T1000 (cell line): ENCODE data around the gene STRN4.
"Not testable (repeated sequence)": the region's sequence is repeated elsewhere in the genome, so short reads cannot be mapped to it uniquely, and the experiment has no call there.

ENCODE experiments used
- DNase-seq: peaks from one replicate; lab custom pipeline; 2025; ENCODE audit warnings: mixed read lengths; lab: John Stamatoyannopoulos, UW

The STRN4 gene

DNA sequence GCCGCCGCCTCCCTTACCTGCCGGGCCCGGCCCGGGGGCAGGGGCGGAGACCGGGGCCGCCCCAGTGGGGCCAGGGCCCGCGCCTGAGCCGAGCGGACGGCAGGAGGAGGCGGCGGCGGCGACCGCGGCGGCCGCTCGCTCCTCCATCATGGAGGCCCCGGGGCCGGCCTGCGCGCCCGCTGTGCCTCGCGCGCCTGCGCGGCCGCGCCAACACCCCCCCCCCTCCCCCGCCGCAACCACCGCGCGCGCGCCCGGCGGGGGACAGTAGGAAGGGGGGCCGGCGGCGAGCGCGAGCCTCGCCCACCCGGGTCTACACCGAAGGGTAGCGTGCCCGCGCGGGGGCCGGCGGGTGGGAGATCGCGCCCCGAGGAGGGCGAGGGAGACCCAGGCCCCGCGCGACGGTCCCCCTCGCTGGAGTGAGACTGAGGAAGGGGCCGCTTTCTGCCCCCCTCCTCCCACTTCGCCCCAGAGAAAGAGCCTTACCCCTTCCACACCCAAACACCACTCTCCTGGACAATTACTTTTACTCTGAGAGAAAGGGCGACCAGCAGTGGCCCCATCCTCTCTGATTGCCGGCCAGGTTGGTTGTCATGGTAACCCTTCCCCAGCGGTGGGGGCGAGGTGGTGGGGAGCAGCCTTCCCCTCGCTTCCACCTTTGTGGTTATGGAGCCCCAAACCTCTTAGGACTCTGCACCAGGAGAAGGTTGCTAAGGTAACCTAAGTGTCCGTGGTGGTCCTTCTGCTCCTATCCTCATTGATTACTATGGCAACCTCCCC, at the start of gene STRN4:
Gene STRN4 (minus strand): TSS at position 170 of the 777 bp plus-strand sequence. CDS start 20 bp downstream, at position 150.
- no peak for DNase-seq

DNA sequence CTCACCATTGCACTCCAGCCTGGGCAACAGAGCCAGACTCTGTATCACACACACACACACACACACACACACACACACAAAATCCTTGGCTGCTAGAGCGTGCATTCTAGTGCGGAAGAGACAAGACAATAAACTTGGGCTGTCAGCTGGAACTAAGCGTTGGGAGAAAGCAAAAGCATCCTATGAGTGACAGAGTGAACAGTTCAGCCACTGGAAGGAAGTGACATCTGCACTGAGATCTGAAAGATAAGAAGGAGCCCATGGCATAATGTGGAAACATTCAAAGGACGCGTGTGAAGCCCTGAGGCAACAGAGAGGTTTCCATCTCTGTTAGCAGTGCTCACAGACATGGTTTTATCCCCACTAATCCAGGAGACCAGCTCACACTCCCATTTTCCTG, 45.7 kb upstream of the STRN4 start:
- no peak for DNase-seq

DNA sequence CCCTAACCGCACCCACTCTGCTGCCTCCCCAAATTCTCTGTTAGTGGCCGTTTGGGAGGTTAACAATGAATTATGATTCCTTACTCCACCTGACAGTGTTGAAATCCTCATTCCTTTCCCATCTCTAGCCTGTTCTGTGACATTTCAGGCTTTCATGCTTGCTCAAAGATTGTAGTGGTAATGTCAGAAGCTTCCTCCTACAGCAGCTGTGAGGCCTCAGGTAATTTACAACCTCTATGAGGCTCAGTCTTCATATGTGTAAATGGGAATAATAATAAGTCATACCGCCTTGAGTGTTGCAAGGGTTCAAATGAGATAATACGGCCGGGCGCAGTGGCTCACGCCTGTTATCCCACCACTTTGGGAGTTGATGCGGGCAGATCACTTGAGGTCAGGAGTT, 43.1 kb upstream of the STRN4 start:
- DNase-seq = no peak

DNA sequence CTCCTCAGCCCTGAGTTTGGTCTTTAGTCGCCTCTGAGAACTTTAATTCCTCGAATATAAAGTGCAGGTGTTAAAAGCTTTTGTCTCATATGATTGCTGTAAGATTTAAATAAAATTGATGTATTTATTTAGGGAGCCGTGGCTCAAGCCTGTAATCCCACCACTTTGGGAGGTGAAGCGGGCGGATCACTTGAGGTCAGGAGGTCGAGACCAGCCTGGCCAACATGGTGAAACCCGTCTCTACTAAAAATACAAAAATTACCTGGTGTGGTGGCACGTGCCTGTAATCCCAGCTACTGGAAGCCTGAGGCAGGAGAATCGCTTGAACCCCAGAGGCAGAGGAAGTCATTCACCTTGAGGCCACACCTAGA, 42.7 kb upstream of the STRN4 start:
- no peak for DNase-seq

- DNase-seq = peak; percentile 96
Measured at GRCh38 chr19:46788262-46788967, 42.2 kb upstream of the STRN4 start, which contains the start of gene SLC1A5. Gene SLC1A5, minus strand, starts transcription at chr19:46788594. Its CDS starts 629 bp downstream, at chr19:46787965.

- peak; percentile 26 for DNase-seq
Measured at GRCh38 chr19:46787331-46788261, 41.3 kb upstream of the STRN4 start.

DNA sequence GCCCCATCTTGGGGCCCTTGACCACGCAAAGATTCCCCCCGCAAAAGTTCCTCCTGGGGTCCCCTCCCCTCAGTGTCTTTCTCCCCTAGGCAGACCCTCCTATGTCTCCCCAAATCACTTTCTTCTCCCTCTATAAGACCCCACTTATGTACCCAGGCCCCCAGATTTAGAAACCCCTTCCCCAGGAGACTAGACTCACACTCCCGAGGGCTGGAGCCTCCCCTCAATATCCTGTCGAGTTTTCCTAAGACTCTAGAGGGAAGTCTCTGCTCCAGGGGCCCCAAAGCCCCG, 40.7 kb upstream of the STRN4 start:
- DNase-seq = no peak

GRCh38 chr19:46786236-46787039, 40.2 kb upstream of the STRN4 start:
- DNase-seq = peak; percentile 44

DNA sequence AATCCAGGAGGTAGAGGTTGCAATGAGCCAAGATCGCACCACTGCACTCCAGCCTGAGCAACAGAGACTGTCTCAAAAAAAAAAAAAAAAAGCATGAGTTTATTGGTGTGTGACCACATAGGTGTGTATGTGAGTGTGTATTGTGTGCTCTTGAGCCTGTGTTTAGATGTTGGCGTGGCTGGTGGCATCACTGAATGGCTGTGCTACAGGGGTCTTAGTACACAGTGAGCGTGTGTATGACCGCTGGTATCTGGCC, 39.7 kb upstream of the STRN4 start:
- DNase-seq = no peak

DNA sequence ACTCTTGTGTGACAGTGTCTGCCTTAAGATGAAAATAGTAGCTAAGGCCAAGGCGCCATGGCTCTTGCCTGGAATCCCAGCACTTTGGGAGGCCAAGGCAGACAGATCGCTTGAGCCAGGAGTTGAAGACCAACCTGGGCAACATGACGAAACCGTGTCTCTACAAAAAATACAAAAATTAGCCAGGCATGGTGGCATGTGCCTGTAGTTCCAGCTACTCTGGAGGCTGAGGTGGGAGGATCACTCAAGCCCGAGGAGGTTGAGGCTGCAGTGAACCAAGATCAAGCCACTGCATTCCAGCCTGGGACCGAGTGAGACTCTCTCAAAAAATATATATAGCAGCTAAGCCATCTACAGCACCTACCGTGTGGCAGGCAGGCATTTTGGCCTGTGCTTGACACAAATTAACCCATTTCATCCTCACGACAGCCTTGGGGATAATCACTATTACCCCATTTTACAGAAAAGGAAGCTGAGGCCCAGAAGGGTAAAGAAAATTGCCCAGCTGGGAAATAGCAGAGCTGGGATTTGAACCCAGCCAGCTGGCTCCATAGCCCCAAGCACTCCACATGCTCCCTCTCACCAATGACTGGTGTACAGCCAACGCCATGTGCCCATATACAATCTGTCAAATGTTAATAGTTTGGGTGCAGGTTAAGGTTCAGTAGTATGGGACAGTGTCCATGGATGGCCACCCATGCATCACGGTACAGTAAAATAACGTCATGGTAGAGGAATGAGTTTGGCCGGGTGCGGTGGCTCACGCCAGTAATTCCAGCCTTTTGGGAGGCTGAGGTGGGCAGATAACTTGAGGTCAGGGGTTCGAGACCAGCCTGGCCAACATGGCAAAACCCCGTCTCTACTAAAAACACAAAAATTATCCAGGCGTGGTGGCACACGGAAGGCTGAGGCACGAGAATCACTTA, 39.1 kb upstream of the STRN4 start:
- DNase-seq = no peak

GRCh38 chr19:46784262-46785053, 38.2 kb upstream of the STRN4 start:
- DNase-seq = peak; percentile 76

GRCh38 chr19:46783670-46784069, 37.4 kb upstream of the STRN4 start:
- no peak for DNase-seq

DNA sequence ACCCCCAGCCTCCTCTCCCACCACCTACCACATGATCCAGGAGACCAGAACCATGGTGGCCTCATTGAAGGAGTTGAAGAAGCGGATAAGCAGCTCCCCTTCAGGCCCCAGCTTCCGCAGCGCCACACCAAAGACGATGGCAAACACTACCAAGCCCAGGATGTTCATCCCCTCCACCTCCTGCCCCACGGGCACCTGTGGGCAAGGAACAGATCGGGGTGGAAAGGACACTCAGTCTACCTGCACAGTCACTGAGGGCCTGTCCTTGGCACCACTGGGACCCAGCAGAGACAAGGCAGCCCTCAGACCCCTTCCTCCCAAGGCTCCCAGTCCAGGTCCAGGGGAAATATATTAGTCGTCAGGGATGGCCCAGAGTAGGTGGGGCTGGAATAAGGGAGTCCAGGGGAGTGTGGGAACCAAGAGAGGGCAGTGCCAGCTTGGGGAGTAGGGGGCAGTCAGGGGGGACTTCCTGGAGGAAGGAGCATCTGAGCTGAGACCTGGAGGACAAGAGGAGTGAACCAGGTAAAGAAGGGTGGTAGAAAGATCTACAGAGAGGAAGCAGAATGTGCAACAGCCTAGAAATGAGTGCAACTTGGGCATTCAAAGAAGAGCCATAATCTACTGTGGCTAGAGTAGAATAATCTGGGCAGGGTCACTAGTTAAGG, 36.2 kb upstream of the STRN4 start:
- no peak for DNase-seq

DNA sequence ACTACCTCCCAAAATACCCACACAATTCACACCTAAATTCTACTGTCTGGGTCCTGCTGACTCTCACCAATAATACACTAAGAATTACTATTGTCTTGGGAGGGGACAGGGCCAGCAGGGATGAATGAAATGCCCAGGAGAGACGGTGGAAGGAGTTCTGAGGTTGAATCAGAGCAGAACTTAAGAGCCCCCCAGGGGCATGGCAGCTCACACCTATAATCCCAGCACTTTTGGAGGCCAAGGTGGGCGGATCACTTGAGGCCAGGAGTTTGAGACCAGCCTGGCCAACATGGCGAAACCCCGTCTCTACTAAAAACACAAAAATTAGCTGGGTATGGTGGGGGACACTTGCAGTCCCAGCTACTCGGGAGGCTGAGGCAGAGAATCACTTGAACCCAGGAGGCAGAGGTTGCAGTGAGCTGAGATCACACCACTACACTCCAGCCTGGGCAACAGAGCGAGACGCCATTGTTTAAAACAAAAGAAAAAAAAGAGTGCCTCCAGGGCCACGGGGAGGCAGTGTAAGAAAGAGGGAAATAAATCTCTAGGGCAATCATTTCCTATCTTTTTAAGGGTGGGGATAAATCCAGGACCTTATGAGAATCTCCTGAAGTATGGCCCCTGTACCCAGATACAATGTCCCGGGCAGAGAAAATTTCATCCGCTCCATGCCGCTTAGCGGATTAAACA, 31.9 kb upstream of the STRN4 start:
- not testable (repeated sequence) for DNase-seq

DNA sequence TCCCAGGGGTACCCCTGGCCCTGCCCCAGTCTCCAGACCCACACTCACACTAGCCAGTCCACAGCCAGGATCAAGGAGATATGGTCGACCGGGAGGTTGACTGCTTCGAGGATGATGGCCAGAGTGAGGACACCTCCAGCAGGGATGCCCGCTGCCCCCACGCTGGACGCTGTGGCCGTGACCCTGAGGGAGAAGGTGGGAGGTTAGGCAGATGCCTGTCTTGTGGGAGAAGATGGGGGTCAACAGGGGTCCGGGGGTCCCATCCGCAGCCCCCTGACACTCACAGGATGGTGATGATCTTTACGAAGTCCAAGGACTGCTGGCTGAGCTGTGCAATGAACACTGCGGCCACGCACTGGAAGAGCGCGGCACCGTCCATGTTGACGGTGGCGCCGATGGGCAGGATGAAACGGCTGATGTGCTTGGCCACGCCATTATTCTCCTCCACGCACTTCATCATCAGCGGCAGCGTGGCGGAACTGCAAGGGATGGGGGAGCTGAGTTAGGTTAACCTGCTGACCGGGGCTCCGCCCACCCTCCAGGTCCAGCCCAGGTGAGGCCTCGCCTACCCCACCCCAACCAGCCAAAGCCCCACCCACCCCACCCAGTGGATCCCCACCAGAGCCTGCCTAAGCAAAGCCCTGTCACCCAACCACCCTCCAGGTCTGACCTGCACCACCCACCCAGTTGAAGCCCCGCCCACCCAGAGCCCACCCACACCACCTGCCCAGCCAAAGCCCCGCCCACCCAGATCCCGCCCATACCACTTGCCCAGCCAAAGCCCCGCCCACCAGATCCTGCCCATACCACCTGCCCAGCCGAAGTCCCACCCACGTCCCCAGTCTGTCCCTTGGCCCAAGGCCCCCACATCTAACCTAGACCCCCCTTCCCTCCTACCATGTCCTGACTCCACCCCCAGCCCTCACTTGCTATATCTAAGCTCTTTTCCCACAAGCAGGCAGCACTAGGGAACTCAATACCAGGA, 31.0 kb upstream of the STRN4 start:
- no peak for DNase-seq

- no peak for DNase-seq
Measured at GRCh38 chr19:46775642-46776258, 29.5 kb upstream of the STRN4 start.

GRCh38 chr19:46773018-46773399, 26.8 kb upstream of the STRN4 start:
- DNase-seq = no peak
